Testis (tissue), 3 donors: ENCODE measurements around the gene TRAPPC12. TPM values are rescaled to one million over a fixed set of nuclear protein-coding genes. Genes with fewer than 3 reads are reported as not detected.

Experiments used
- DNase-seq: peaks from one replicate; pipeline ENCODE4 v3.0.0-alpha.2; 2019
- H3K27ac ChIP-seq, 2 donors: fragments of 200-600 bp; sonication (generic); one replicate each; pipeline ENCODE4 v1.5.1; 2019
- H3K27me3 ChIP-seq: fragments of 200-600 bp; sonication (generic); one replicate; pipeline ENCODE4 v1.5.1; 2019
- H3K36me3 ChIP-seq: fragments of 200-600 bp; sonication (generic); one replicate; pipeline ENCODE4 v1.5.1; 2017; ENCODE audit warnings: low read depth; ENCODE audit errors: missing control alignments
- H3K4me1 ChIP-seq: fragments of 200-600 bp; sonication (generic); one replicate; pipeline ENCODE4 v1.5.1; 2019
- H3K4me3 ChIP-seq, 2 donors: fragments of 200-600 bp; sonication (generic); one replicate each; pipeline ENCODE4 v1.5.1; 2017 to 2019
- H3K9me3 ChIP-seq: fragments of 200-600 bp; sonication (generic); one replicate; pipeline ENCODE4 v1.5.1; 2017
- CTCF ChIP-seq, 3 experiments: fragments of 450-650 bp in 2 of 3; fragments of 200-600 bp in 1 of 3; sonication (generic) in 1 of 3; IDR thresholded peaks; one replicate each; pipeline ENCODE4 v1.5.1; 2016 to 2019; ENCODE audit warnings: antibody characterized with exemption in 3 of 3, mild to moderate bottlenecking in 2 of 3, moderate library complexity in 1 of 3
- POLR2A ChIP-seq: fragments of 450-650 bp; IDR thresholded peaks from one replicate; pipeline ENCODE4 v1.6.1; 2017; ENCODE audit warnings: antibody characterized with exemption, mild to moderate bottlenecking, moderate library complexity
- WGBS, 2 donors: methylation state at CpG; one replicate each; pipeline ENCODE4 v1.1.5; 2018; 5-methylcytosine and 5-hydroxymethylcytosine counted together
- intact Hi-C: fragments of 100-400 bp; cut with DNase I; formaldehyde crosslinking; loops from one replicate; pipeline ENCODE4 v1.15.1; 2023; ENCODE audit warnings: low total_unique reads
- polyA plus RNA-seq: library from polyadenylated mRNA; stranded (reverse); fragments of 350-450 nt; fragmentation: Illumina TruSeq; extraction: RNeasy Lipid Tissue Mini Kit (QIAGEN cat#74804); gene quantifications from one replicate; pipeline ENCODE4 v1.2.3, GENCODE V29; 2014; ENCODE audit warnings: low read depth, low replicate concordance; ENCODE audit not compliant: insufficient read depth
- total RNA-seq, 2 donors: library from RNA; depleted of rRNA; stranded (reverse); fragments of >200 nt; gene quantifications; one replicate each; pipeline ENCODE4 v1.2.3, GENCODE V29; 2016

The TRAPPC12 gene
- total and polyA plus RNA-seq, 3 donors from 2014 or later, result 172 to 406 (median 236) TPM

DNA sequence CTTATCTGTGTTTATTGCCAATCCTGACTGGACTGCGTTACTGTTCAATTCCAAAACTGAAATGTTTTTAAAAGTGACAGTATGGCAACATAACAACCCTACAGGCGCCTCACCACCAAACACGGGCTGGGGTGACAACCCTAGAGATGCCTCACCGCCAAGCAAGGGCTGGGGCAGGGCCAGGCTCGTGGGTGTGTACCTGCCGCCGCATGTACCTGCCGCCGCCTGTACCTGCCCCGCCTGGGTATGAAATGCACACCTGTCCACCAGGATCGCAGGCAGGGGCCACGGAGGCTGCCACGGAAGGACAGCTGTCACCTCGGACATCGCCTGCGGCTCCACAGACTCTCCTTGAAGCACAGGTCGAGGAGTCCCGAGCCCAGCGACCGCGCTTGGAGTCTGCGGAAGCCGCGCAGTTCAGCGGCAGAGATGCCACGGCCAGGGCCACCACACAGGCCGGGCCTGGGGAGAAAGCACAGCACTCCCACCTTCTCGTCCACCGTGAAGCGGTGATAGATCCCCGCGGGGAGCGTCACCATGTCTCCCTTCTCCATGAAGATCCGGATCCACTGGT is 120.9 kb downstream of the TRAPPC12 start:
- TF ChIP-seq CTCF (IDR thresholded peaks at IDR 0.05) (no peak), POLR2A (no peak)
- 92 to 95% methylated on average over 24 to 34 of the region's 34 CpGs for WGBS, 2 donors
- intact Hi-C loops, result no loop called here

DNA sequence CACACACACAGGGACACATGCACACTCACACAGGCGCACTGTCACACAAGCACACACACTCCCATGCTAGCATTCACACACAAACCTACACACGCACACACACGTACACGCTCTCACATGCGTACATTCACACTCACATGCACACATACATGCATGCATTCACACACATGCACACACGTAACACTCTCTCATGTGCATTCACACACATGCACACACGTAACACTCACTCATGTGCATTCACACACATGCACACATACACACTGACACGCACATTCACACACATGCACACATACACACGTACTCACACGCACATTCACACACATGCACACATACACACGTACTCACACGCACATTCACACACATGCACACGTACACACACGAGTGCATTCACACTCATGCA is 123.6 kb downstream of the TRAPPC12 start:
- Histone ChIP-seq H3K9me3 (no peaks in the 10 kb centered on the region), H3K4me1 (peaks cover 4% of the 10 kb centered on the region), H3K36me3 (no peaks in the 10 kb centered on the region), H3K4me3 (no peak overlapping the region), H3K27me3 (no peaks in the 10 kb centered on the region), H3K27ac (no peak overlapping the region)
- TF ChIP-seq POLR2A, result no peak
- no peak for TF ChIP-seq CTCF (IDR thresholded peaks at IDR 0.05)
- intact Hi-C loops, result no loop called here
- DNase-seq, result no peak
- 72 to 90% methylated on average over 14 of the region's 14 CpGs for WGBS, 2 donors

More for the DNA sequence above, 120.9 kb downstream of the TRAPPC12 start:
- Histone ChIP-seq H3K9me3 (no peaks in the 10 kb centered on the region), H3K36me3 (no peaks in the 10 kb centered on the region), H3K4me3 (no peak overlapping the region), H3K27me3 (no peaks in the 10 kb centered on the region), H3K4me1 (peaks cover 3% of the 10 kb centered on the region), H3K27ac (no peak overlapping the region)
- no peak for DNase-seq

GRCh38 chr2:3503483-3503882 is 124.0 kb downstream of the TRAPPC12 start:
- intact Hi-C loops, result no loop called here
- Histone ChIP-seq H3K36me3 (no peaks in the 10 kb centered on the region), H3K4me1 (peaks cover 4% of the 10 kb centered on the region), H3K27ac (no peak overlapping the region), H3K4me3 (no peak overlapping the region), H3K9me3 (no peaks in the 10 kb centered on the region), H3K27me3 (no peaks in the 10 kb centered on the region)
- TF ChIP-seq POLR2A (no peak), CTCF (IDR thresholded peaks at IDR 0.05) (no peak)
- 51 to 56% methylated on average over 13 of the region's 13 CpGs for WGBS, 2 donors
- DNase-seq, result no peak

- peaks cover 4% of the 10 kb centered on the region for H3K4me1 ChIP-seq
- intact Hi-C loops, result no loop called here
- WGBS, 2 donors, result 97% methylated on average over 5 of the region's 5 CpGs
- H3K27me3 ChIP-seq, result no peaks in the 10 kb centered on the region
- TF ChIP-seq CTCF (IDR thresholded peaks at IDR 0.05) (no peak), POLR2A (no peak)
- no peaks in the 10 kb centered on the region for H3K9me3 ChIP-seq
- no peak overlapping the region for H3K27ac ChIP-seq
- H3K36me3 ChIP-seq, result no peaks in the 10 kb centered on the region
- no peak for DNase-seq
- no peak overlapping the region for H3K4me3 ChIP-seq
Observed at GRCh38 chr2:3504741-3505140, 125.2 kb downstream of the TRAPPC12 start.

GRCh38 chr2:3505771-3506170 is 126.3 kb downstream of the TRAPPC12 start:
- no peak for TF ChIP-seq CTCF (IDR thresholded peaks at IDR 0.05)
- TF ChIP-seq POLR2A, result no peak
- 43 to 49% methylated on average over 4 of the region's 4 CpGs for WGBS, 2 donors
- Histone ChIP-seq H3K4me3 (no peak overlapping the region), H3K36me3 (no peaks in the 10 kb centered on the region), H3K9me3 (no peaks in the 10 kb centered on the region), H3K27ac (peak overlapping the region in 1 of 2 donors; percentile 2), H3K4me1 (peaks cover 4% of the 10 kb centered on the region), H3K27me3 (no peaks in the 10 kb centered on the region)
- intact Hi-C loops, result no loop called here
- DNase-seq, result peak; percentile 52
